ENCODE results near the gene TFR2. TPM values are rescaled to one million over a fixed set of nuclear protein-coding genes. Genes with fewer than 3 reads are reported as not detected.

TFR2 gene
- total RNA-seq, 1 experiment from 2014 or later = not detected

- Histone ChIP-seq H2AFZ (ENCODE audit: low read length) (peak within 1 kb of the TSS; percentile 77), H3K9ac (ENCODE audit: low read length) (peak within 1 kb of the TSS; percentile 64), H3K27me3 (ENCODE audit: low read length) (no peaks in the 10 kb centered on the region), H3K4me3 (ENCODE audit: low read length) (peak within 1 kb of the TSS; percentile 70), H3K27ac (ENCODE audit: low read length) (peak within 1 kb of the TSS; percentile 23; the same call in 1 of the 2 replicates), H3K9me3 (ENCODE audit: low read length) (no peaks in the 10 kb centered on the region), H3K79me2 (ENCODE audit: low read length) (no peaks in the 10 kb centered on the region), H3K4me1 (ENCODE audit: insufficient read depth, low read length) (peaks cover 6% of the 10 kb centered on the region; the same call in 1 of the 2 replicates), H3K36me3 (ENCODE audit: low read depth, low read length) (no peaks in the 10 kb centered on the region), H3F3A (ENCODE audit: low read length, unreplicated experiment) (no peaks in the 10 kb centered on the region), H3K4me2 (ENCODE audit: low read length) (peak within 1 kb of the TSS; percentile 99), H3K9me2 (replicated peaks; ENCODE audit: low read length) (no peaks in the 10 kb centered on the region), H4K20me1 (ENCODE audit: low read length) (no peaks in the 10 kb centered on the region)
- ATAC-seq (peak; percentile 96), DNase-seq (peak; percentile 99)
- intact Hi-C loops (cut with micrococcal nuclease) = loop anchor here (1.0 kb wide), 1 partner anchor 61 kb away; the partner anchor contains the start of gene GNB2
- TF ChIP-seq CTCF (conservative IDR thresholded peaks at IDR 0.05; ENCODE audit: low read depth, low read length) = no peak
- no peak for TF ChIP-seq EZH2phosphoT487 (IDR thresholded peaks at IDR 0.05; ENCODE audit: borderline replicate concordance, low read length)
- POLR2A ChIA-PET (ENCODE audit: unreplicated experiment) = interaction anchor here (0.6 to 1.1 kb wide), 11 partner anchors 24 to 1732 kb away, joined by 3 to 7 read pairs (median 3); partner anchors contain the start of genes FBXO24, LRCH4, MEPCE and PPP1R35
- BruUV-seq (replicated peaks) = no TSS peak
- CTCF ChIA-PET = interaction anchor here (0.5 to 1.0 kb wide), 8 partner anchors 20 to 222 kb away, joined by 3 to 5 read pairs (median 4); partner anchors contain the start of gene FBXO24
Measured at GRCh38 chr7:100611983-100612729, 29.2 kb downstream of the TFR2 start, which contains the start of gene MOSPD3. TSS of gene MOSPD3 (plus strand) at chr7:100612540. CDS start at chr7:100612792, 252 bp downstream.

- H3K27ac ChIP-seq (ENCODE audit: low read length) = no peak overlapping the region
- ATAC-seq (no peak), DNase-seq (no peak)
- H3K9me3 ChIP-seq (ENCODE audit: low read length) = no peaks in the 10 kb centered on the region
- H3K9ac ChIP-seq (ENCODE audit: low read length) = no peak overlapping the region
- intact Hi-C loops (cut with micrococcal nuclease) = no loop called here
- no peaks in the 10 kb centered on the region for H3F3A ChIP-seq (ENCODE audit: low read length, unreplicated experiment)
- no TSS peak for BruUV-seq (replicated peaks)
- no peak overlapping the region for H2AFZ ChIP-seq (ENCODE audit: low read length)
- H3K27me3 ChIP-seq (ENCODE audit: low read length) = no peaks in the 10 kb centered on the region
- no peak for TF ChIP-seq EZH2phosphoT487 (IDR thresholded peaks at IDR 0.05; ENCODE audit: borderline replicate concordance, low read length)
- TF ChIP-seq EZH2 (IDR thresholded peaks at IDR 0.05; ENCODE audit: low read length, unreplicated experiment) = no peak
- TF ChIP-seq CTCF (conservative IDR thresholded peaks at IDR 0.05; ENCODE audit: low read depth, low read length) = no peak
- POLR2A ChIA-PET (ENCODE audit: unreplicated experiment) = no interaction called here
- CTCF ChIA-PET = no interaction called here
- H4K20me1 ChIP-seq (ENCODE audit: low read length) = no peaks in the 10 kb centered on the region
- H3K9me2 ChIP-seq (replicated peaks; ENCODE audit: low read length) = no peaks in the 10 kb centered on the region
- H3K4me2 ChIP-seq (ENCODE audit: low read length) = no peak overlapping the region
- peaks cover 23% of the 10 kb centered on the region for H3K4me1 ChIP-seq (ENCODE audit: insufficient read depth, low read length)
- no peak overlapping the region for H3K4me3 ChIP-seq (ENCODE audit: low read length)
- no peaks in the 10 kb centered on the region for H3K36me3 ChIP-seq (ENCODE audit: low read depth, low read length)
- no peaks in the 10 kb centered on the region for H3K79me2 ChIP-seq (ENCODE audit: low read length)
Measured at GRCh38 chr7:100609958-100610357, 31.4 kb downstream of the TFR2 start.

- Histone ChIP-seq H3K9ac (ENCODE audit: low read length) (no peak overlapping the region), H3K9me2 (replicated peaks; ENCODE audit: low read length) (no peaks in the 10 kb centered on the region), H3K4me2 (ENCODE audit: low read length) (no peak overlapping the region), H3K36me3 (ENCODE audit: low read depth, low read length) (no peaks in the 10 kb centered on the region), H3K27ac (ENCODE audit: low read length) (no peak overlapping the region), H3K4me3 (ENCODE audit: low read length) (no peak overlapping the region), H3K27me3 (ENCODE audit: low read length) (no peaks in the 10 kb centered on the region), H4K20me1 (ENCODE audit: low read length) (no peaks in the 10 kb centered on the region), H3F3A (ENCODE audit: low read length, unreplicated experiment) (no peaks in the 10 kb centered on the region), H3K9me3 (ENCODE audit: low read length) (no peaks in the 10 kb centered on the region), H3K4me1 (ENCODE audit: insufficient read depth, low read length) (peaks cover 24% of the 10 kb centered on the region), H2AFZ (ENCODE audit: low read length) (no peak overlapping the region), H3K79me2 (ENCODE audit: low read length) (no peaks in the 10 kb centered on the region)
- TF ChIP-seq CTCF (conservative IDR thresholded peaks at IDR 0.05; ENCODE audit: low read depth, low read length) (no peak), EZH2 (IDR thresholded peaks at IDR 0.05; ENCODE audit: low read length, unreplicated experiment) (no peak), EZH2phosphoT487 (IDR thresholded peaks at IDR 0.05; ENCODE audit: borderline replicate concordance, low read length) (no peak)
- intact Hi-C loops (cut with micrococcal nuclease) = no loop called here
- ChIA-PET CTCF (no interaction called here), POLR2A (ENCODE audit: unreplicated experiment) (interaction anchor here (0.6 kb wide), 2 partner anchors 10 to 19 kb away, joined by 3 to 42 read pairs; no protein-coding TSS in a partner anchor)
- ATAC-seq = peak; percentile 2; the same call in 1 of the 2 replicates
- DNase-seq = peak; percentile 69
- BruUV-seq (replicated peaks) = no TSS peak
Measured at GRCh38 chr7:100607111-100607510, 34.2 kb downstream of the TFR2 start.
